ENCODE measurements around the gene TRIP11. TPM values are rescaled to one million over a fixed set of nuclear protein-coding genes. Genes with fewer than 3 reads are reported as not detected.

Gene TRIP11
- 38.7 and 42.7 TPM in 2 replicates for total RNA-seq

DNA sequence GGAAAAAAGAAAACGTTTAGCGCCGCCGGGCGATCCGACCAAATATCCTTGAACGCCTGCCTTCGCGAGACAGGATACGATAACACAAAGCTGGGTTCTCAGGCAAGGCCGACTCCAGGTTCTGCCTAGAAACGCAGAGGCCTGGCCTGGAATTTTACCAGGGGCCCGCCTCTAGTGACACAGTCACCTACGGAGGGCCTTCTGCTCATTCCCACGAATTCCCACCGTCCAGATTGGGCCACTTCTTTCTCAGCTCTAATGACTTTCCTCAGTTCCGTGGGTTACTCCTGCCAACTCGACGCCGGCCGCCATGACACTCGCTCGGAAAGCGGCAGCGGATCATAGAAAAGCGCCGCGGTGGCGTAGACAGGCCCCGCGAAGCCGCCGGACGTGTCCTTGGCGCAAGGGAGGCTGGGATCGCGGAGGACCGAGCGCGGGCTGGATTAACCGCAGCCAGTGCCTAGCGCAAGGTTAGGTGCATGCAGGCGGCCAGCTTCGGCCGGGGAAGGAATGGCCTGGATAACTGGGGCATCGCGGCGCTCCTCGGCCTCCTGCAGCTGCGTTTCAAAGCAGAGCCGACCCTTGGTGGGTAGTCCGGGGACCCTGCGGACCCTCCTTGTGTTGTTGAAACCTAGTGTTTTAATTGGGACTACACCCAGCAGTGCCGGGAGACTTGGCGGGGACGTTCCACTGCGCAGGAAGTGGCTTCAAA, at the start of gene TRIP11:
Gene TRIP11, minus strand, starts transcription at position 341 of the 712 bp plus-strand sequence. CDS start 374 bp downstream, outside the sequence.

DNA sequence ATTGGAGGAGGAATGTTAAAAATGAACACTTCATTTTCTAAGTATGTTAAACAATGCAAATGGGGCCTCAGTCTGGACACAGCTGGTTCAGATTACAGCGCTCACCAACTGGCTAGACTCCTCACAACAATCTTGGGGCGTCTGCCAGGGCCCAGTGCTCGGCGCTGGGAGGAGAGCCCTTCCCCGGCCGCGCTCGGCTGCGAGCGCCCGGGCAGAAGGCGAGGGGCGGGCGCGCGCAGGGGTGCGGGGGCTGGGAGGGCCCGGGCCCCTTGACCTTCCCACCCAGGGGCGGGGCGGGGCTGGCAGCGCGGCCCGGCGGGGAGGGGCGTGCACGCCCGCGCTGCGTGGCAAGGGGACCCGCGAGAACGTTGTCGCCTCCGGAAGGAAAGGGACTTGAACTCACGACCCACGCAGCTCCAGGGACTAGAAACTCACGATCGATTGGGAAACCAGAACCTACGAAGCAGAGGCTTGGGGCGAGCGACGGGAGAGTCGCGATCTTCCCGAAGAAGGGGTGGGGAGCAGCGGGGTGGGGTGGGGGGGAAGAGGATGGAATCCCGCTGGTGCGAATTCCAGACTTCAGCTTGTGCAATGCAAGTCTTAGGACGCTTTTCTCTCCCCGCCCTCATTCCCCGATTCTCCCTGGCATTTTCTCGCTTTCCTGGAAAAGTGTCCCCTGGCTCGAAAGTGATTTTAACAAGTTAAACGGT, 92.2 kb downstream of the TRIP11 start, which contains the start of gene FBLN5:
Gene FBLN5, minus strand, starts transcription at position 220 of the 710 bp plus-strand sequence. CDS start 465 bp downstream, outside the sequence.

Other genes with a start within 250 kb of the TRIP11 start
- 0.77 and 1.4 TPM in 2 replicates for gene TC2N, start 172.5 kb downstream of the TRIP11 start, total RNA-seq
- 25.0 and 47.2 TPM in 2 replicates for gene FBLN5, start 92.4 kb downstream of the TRIP11 start, total RNA-seq
- gene ATXN3, start 66.5 kb upstream of the TRIP11 start, total RNA-seq, result 48.2 and 57.8 TPM in 2 replicates
- gene NDUFB1, start 81.6 kb upstream of the TRIP11 start, total RNA-seq, result 127 and 130 TPM in 2 replicates
- gene CPSF2, start 81.9 kb upstream of the TRIP11 start, total RNA-seq, result 66.6 and 76.7 TPM in 2 replicates

Data from uterine smooth muscle cell (primary cell).